ENCODE measurements around the gene CDKAL1.

GRCh38 chr6:20770773-20771172 is 236.5 kb downstream of the CDKAL1 start:
- TF ChIP-seq JUN (IDR thresholded peaks at IDR 0.05; ENCODE audit: borderline replicate concordance, insufficient read depth, insufficient read length, low read depth) (no peak), POLR2A (IDR thresholded peaks at IDR 0.05; ENCODE audit: low read depth, low read length) (no peak), POLR2AphosphoS5 (IDR thresholded peaks at IDR 0.05; ENCODE audit: insufficient read depth, low read depth, low read length) (no peak), EZH2 (IDR thresholded peaks at IDR 0.05; ENCODE audit: borderline replicate concordance, low read depth, low read length, severe bottlenecking) (no peak), MYC (IDR thresholded peaks at IDR 0.05; ENCODE audit: low read depth, low read length) (no peak)
- TF ChIP-seq, protein P1, sequence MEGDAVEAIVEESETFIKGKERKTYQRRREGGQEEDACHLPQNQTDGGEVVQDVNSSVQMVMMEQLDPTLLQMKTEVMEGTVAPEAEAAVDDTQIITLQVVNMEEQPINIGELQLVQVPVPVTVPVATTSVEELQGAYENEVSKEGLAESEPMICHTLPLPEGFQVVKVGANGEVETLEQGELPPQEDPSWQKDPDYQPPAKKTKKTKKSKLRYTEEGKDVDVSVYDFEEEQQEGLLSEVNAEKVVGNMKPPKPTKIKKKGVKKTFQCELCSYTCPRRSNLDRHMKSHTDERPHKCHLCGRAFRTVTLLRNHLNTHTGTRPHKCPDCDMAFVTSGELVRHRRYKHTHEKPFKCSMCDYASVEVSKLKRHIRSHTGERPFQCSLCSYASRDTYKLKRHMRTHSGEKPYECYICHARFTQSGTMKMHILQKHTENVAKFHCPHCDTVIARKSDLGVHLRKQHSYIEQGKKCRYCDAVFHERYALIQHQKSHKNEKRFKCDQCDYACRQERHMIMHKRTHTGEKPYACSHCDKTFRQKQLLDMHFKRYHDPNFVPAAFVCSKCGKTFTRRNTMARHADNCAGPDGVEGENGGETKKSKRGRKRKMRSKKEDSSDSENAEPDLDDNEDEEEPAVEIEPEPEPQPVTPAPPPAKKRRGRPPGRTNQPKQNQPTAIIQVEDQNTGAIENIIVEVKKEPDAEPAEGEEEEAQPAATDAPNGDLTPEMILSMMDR (IDR thresholded peaks at IDR 0.05; ENCODE audit: extremely low read depth in 1 of 2, insufficient read depth in 1 of 2, low read depth in 1 of 2, low read length in 2 of 2) = no peak
